GM19193 (cell line): Measurements from ENCODE around the gene PNRC2.
A peak's percentile ranks its signal among the peaks of the same experiment; 100 is the strongest.

Experiments used
- POLR2A ChIP-seq: IDR thresholded peaks from 4 replicates; pipeline ENCODE4 v1.6.1; 2011; ENCODE audit not compliant: insufficient read depth, insufficient read length; ENCODE audit errors: extremely low read depth

PNRC2 gene

DNA sequence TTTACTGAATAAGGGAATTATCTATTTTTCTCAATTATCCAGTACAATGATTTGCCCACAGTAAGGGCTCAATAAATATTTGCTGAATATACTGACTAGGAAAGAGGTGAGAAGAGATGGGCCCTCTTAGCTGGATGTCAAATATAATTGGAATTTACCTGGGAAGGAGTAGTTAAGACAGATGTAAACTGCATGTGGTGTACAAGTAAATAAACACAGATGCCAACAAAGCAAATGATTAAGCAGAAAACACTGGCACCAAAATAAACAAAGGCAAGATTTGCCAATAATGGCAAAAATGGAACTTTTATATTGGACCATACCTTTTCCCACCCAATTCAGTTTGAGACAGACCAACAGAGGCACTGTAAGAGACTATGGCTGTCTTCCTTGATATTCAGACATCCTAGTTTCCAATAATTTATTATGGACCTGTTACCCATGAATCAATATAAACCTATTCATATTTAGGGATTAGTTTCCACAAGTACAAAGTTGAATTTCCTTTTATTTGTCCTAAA lies 7.4 kb downstream of the PNRC2 start:
- no peak for TF ChIP-seq POLR2A

DNA sequence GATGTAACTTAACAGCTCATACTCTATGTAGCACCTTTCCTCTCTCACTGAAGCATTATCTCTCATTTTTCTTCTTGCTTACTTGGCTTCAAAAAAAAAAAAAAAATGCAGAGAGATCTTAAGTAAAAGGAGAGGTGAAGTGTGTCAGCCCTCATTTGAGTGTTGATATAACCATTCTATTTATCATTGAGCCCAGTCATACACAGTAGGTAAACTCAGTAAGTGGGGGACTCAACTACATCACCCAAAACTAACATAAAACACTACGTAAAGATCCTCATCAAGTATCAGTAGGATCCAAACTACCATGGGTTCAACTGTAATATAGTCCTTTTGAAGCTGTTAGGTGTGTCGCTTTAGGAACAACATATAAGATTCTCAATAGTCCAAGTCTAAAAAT lies 8.2 kb downstream of the PNRC2 start:
- TF ChIP-seq POLR2A, result no peak

DNA sequence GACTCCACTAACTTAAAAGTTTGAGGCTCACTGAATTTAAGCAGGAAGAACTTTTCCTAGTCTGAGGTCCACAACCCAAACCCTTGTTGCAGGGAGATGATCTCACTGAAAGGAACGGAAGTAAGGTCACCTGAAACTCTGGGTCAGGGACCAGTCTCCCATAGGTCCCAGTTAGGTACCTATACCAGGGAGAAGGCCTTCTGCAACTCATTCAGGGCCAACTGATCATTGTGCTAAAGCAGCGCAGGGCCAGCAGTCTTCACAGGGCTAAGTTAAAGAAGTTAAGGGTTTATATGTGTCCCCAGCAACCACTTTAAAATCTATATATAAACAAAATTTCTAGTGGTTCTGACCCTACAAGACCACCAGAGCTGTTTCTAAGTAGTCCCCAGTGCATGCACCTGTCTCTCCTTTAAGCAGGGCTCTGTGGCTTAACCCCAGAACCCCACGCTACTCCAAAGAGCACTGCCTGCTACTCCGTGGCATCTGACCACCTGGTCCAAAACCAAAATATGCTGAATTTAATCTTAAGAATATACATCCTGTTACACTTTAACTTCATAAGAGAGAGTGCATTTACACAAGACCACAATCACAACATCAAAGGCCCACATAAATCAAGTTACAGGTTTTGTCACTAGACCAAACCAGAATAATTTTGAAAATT lies 17.7 kb downstream of the PNRC2 start:
- no peak for TF ChIP-seq POLR2A

DNA sequence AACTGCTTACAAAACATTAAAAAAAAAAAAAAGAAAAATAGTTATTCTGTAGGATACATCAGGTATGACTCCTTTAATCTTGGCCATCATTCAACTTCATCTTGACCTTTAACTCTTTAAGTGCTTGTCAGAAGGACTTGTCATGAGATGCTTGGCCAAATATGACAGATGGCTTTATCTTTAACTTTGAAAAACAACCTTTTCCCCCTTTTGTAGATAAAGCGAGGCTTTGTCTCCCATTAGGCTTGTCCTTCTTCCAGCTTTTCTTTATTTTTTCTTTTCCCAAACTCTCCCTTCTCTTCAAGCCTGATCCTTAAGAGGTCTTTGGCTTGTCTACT lies 18.2 kb downstream of the PNRC2 start:
- TF ChIP-seq POLR2A, result no peak

DNA sequence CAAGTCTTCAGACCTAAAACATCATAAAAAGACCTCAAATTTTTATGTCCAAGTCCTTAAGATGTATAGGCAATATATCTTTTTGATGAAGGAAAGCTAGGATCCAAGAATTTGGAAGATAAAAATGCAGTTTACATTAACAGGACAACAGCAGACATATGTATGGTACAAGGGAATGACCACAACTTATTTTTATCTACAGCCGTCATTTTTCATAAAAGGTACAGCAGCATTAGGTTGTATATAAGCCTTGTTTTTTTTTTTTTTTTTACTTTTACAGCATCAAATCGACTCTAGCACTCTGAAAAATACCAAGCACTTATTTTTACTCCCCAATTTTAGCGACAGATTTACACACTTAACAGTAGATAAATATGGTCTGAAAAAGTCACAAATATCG lies 19.2 kb downstream of the PNRC2 start:
- TF ChIP-seq POLR2A, result no peak

DNA sequence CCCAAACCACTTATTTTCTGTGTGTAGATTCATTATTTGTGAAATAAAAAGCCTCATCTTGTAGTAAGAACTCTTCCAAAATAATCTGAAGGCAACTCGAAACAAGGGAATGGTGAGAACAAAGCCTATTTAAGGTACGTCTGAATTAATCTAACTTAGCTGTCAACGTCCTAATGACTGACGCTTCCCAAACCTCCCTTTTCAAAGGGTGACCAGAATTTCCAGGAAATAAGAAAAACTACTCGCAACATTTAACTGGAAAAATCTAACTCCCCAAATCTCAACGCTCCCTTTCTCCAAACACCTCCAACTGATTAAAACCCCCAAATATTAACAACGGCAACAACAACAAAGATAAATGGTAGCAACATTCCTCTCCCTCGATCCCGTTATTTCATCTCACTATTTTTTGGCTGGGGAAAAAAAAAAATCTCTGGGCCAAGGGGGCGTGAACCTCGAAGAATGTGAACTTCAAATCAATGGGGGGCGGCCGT lies 19.8 kb downstream of the PNRC2 start:
- TF ChIP-seq POLR2A, result no peak

DNA sequence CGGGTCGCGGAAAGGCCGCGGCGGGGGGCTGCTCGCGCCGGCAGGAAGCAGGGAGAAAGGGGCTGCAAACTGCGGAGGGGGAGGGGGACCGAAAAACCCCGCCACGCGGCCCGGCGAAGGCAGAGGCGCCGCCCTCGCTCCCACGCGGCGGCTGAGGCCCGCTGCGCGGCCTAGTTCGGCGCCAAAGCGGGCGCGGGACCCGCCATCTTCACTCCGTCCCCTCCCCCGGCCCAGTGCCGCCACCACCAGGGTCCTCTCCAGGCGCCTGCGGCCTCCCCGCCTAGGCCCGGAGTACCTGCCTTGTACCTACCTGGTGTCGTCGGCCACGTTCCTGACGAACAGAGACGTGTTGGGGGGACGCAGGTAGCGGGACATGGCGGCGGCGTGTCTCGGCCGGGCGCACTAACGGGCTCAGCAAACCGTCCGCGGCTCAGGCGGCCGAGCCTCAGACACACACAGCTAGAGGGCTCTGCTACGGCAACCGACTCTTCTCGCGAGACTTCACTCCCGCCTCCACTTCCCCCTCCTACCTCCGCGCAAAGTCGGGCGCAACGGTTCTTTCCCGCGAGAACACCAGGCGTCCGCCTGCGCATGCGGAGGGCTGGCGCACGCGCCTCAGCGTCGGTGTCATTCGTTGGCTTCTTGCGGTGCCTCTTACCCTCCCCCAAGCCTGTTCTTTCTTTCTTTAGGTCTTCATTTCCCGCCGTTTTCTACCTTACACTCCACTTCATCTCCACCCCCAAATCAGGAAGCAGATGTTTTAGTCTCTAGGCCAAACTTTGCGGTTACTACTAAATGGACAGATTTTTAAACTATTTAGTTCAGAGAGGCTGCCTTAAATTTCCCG lies 20.5 kb downstream of the PNRC2 start, which contains the start of gene SRSF10:
SRSF10 (minus strand) TSS at position 447 of the 847 bp plus-strand sequence; CDS start at position 375, 72 bp downstream.
- peak; percentile 99 for TF ChIP-seq POLR2A

- TF ChIP-seq POLR2A, result no peak
Measured at GRCh38 chr1:23980728-23981070, 21.1 kb downstream of the PNRC2 start.

DNA sequence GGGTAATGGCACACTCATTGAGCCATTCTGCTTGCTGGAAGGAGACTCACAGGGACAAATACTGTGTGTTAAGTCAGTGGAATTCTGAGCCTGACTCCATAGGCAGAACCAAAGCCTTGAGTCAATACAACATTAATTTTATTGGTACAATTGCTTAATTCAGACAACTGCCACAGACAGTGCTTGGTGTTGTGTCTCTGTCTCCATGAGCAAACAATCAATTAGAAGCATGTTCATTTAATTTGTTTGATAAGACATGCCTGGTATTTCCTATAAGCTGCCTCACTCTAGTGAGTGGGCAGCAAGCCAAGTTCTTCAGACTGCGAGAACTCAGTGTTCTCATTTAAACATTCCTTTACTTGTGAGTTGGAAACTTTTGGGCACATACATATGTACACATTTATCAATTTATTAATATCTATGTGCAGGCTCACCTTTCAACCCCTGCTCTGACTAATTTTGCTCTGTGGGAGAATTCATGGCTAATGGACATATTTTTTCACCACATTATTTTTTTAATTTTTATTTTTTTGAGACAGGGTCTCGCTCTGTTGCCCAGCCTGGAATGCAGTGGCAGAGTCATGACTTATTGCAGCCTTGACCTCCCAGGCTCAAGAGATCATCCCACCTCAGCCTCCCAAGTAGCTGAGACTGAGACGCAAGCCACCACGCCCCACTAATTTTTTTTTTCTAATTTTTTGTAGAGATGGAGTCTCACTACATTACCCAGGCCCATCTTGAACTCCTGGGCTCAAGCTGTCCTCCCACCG lies 25.0 kb downstream of the PNRC2 start:
- no peak for TF ChIP-seq POLR2A

- TF ChIP-seq POLR2A, result no peak
Measured at GRCh38 chr1:23989263-23989662, 29.6 kb downstream of the PNRC2 start.

DNA sequence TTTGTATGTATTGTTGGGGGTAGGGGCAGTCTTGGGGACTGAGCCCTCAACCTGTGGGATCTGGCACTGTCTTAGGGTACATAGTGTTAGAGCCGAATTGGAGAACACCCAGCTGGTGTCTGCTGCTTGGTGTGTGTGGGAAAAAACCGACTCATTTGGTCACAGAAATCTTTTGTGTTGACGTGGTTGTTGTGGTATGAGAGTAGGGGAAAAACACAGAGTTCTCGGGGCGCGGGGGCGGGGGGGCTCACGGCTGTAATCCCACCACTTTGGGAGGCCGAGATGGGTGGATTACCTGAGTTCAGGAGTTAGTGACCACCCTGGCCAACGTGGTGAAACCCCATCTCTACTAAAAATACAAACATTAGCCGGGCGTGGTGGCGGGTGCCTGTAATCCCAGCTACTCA lies 35.8 kb downstream of the PNRC2 start:
- TF ChIP-seq POLR2A, result no peak

DNA sequence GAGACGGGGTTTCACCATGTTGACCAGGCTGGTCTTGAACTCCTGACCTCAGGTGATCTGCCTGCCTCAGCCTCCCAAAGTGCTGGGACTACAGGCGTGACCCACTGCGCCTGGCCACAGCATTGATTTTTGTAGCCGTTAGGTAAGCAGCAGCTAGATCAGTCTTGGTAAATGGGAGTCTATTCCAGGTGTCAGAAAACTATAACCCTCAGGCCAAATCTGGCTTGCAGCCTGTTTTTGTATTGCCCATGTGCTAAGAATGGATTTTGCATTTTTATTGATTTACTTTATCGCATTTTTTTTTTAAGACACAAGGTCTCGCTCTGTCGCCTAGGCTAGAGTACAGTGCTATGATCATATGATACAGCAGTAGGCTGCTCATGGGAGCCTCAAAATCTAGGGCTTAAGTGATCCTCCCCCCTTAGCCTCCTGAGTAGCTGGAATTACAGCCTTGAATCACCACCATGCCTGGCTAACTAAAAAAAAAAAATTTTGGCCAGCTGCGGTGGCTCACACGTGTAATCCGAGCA lies 37.1 kb downstream of the PNRC2 start:
- TF ChIP-seq POLR2A, result no peak

DNA sequence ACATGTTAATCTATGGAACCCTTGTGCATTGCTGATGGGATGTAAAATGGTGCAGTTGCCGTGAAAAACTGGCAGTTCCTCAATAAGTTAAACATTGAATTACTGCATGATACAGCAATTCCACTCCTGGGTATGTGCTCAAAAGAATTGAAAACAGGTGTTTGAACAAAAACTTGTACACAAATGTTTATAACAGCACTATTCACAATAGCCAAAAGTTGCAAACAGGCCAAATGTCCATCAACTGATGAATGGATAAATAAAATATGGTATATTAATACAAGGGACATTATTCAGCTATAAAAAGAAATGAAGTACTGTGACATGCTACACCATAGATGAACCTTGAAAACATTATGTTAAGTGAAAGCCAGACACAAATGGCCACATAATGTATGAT lies 38.2 kb downstream of the PNRC2 start:
- no peak for TF ChIP-seq POLR2A

- TF ChIP-seq POLR2A, result no peak
Measured at GRCh38 chr1:23999156-23999671, 39.6 kb downstream of the PNRC2 start.

- no peak for TF ChIP-seq POLR2A
Measured at GRCh38 chr1:24002695-24003094, 43.1 kb downstream of the PNRC2 start.
